ENCODE measurements around the gene SLC25A42. TPM values are rescaled to one million over a fixed set of nuclear protein-coding genes. Genes with fewer than 3 reads are reported as not detected.

SLC25A42 gene
- total and polyA plus RNA-seq, 3 donors from 2014 or later, result 14.0 to 14.7 (median 14.3) TPM

DNA sequence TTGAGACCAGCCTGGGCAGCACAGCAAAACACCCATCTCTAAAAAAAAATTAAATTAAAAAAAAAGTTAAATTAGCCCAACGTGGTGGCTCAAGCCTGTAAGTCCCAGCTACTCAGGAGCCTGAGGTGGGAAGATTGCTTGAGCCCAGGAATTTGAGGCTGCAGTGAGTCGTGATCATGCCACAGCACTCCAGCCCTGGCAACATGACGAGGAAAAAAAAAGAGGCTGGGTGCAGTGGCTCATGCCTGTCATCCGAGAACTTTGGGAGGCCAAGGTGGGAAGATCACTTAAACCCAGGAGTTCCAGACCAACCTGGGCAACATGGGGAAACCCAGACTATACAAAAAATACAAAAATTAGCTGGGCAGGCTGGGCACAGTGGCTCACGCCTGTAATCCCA, 76.7 kb downstream of the SLC25A42 start:
- intact Hi-C loops (cut with DNase I; ENCODE audit: low total_unique reads), result loop anchor here (10.0 kb wide), 1 partner anchor 76 kb away; the partner anchor contains the start of gene SLC25A42
- peaks cover 8% of the 10 kb centered on the region for H3K4me1 ChIP-seq
- DNase-seq, result no peak
- no peaks in the 10 kb centered on the region for H3K9me3 ChIP-seq
- WGBS, 2 donors, result 71 to 73% methylated on average over 5 of the region's 5 CpGs
- H3K36me3 ChIP-seq (ENCODE audit: low read depth, missing control alignments), result no peaks in the 10 kb centered on the region
- H3K27ac ChIP-seq, result no peak overlapping the region
- no peaks in the 10 kb centered on the region for H3K27me3 ChIP-seq
- no peak for TF ChIP-seq POLR2A (IDR thresholded peaks at IDR 0.05)
- no peak for TF ChIP-seq CTCF (IDR thresholded peaks at IDR 0.05)
- no peak overlapping the region for H3K4me3 ChIP-seq

DNA sequence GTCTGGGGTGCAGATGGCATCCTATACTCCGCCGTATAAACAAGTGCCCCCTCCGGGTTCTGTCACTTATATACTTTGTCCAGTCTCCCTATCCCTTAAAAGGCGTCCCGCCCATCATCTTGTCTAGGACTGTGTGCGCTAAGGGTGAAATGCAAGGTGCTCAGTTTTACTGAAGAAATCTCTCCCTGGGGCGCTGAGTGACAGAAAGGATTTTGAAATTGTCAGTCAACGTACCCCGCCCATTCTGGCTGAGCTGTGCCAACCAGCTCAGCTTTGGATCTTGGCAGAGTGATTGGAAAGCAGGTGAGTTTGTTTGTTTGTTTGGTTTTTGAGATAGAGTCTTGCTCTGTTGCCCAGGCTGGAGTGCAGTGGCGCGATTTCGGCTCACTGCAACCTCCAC, 78.6 kb downstream of the SLC25A42 start:
- Histone ChIP-seq H3K4me1 (peaks cover 6% of the 10 kb centered on the region), H3K36me3 (ENCODE audit: low read depth, missing control alignments) (no peaks in the 10 kb centered on the region), H3K9me3 (no peaks in the 10 kb centered on the region), H3K27me3 (no peaks in the 10 kb centered on the region), H3K4me3 (no peak overlapping the region), H3K27ac (no peak overlapping the region)
- WGBS, 2 donors, result 93 to 95% methylated on average over 12 of the region's 12 CpGs
- intact Hi-C loops (cut with DNase I; ENCODE audit: low total_unique reads), result loop anchor here (10.0 kb wide), 1 partner anchor 78 kb away; the partner anchor contains the start of gene SLC25A42
- TF ChIP-seq CTCF (IDR thresholded peaks at IDR 0.05), result no peak
- no peak for DNase-seq

DNA sequence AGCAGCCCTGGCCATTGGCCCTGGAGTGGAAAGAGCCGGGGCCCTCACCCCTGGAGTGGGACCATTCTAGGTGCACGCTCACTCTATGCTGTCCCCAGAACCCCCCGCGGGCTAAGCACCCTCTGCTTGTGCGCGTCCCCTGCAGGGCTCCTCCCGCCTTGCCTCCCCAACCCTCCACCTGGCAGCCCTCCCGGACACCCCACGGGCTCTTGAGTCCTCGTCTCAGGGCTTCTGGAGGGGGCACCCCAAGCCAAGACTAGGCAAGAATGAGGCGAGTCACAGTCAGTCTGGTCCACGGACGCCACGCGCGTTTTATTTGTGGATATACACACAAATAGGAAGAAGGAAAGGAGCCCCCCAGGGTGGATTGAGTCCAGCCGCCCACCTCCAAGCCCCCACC, 81.5 kb downstream of the SLC25A42 start:
- 68 to 75% methylated on average over 17 of the region's 17 CpGs for WGBS, 2 donors
- Histone ChIP-seq H3K9me3 (no peaks in the 10 kb centered on the region), H3K4me3 (peak overlapping the region in 1 of 2 donors; percentile 41), H3K27me3 (no peaks in the 10 kb centered on the region), H3K4me1 (no peaks in the 10 kb centered on the region), H3K27ac (no peak overlapping the region), H3K36me3 (ENCODE audit: low read depth, missing control alignments) (no peaks in the 10 kb centered on the region)
- no peak for DNase-seq
- TF ChIP-seq POLR2A (IDR thresholded peaks at IDR 0.05) (no peak), CTCF (IDR thresholded peaks at IDR 0.05) (no peak)
- intact Hi-C loops (cut with DNase I; ENCODE audit: low total_unique reads), result loop anchor here (10.0 kb wide), 1 partner anchor 80 kb away; the partner anchor contains the start of gene SLC25A42

DNA sequence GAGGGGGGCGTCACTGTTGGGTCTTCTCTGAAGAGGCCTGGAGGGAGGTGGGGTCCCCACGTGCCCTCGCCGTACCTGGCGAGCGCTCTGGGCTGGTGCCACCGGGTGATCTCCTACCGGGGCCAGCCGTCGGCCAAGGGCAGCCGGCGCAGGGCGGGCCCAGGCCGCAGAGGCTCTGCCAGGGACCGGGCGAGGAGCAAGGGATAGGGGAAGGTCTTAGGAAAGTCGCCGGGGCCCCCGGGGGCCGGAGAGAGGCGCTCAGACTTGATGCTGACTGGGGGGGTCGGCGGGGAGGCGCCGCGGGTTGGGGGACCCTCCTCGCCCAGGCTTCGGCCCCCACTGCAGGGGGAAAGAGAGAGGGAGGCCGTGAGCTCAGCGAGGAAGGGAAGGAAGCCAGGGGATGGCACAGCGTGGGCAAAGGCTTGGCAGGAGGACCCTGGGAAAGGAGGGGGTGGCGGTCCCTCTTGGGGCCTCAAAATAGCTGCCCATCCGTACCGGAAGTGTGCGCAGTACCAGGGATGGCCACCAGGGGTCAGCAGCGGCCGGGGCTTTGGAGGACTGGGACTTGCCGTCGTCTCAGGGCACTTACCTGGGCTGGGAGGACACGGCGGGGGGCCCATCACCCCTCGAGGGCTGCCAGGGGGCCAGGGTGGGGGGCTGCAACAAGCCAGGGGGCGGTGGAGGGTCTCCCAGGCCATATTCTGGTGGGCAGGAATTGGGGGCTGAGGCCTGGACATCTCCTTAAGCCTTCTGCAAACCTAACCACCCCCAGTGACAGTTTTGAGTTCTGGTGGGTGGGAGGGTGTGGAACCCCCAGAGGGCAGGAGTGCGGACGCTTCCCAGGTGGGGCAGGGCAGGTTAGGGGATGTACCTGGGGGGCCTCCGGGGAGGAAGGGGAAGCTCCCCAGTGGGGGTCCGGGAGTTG, 82.2 kb downstream of the SLC25A42 start:
- no peaks in the 10 kb centered on the region for H3K9me3 ChIP-seq
- H3K36me3 ChIP-seq (ENCODE audit: low read depth, missing control alignments), result no peaks in the 10 kb centered on the region
- H3K4me1 ChIP-seq, result no peaks in the 10 kb centered on the region
- 34 to 52% methylated on average over 5 to 47 of the region's 47 CpGs for WGBS, 2 donors
- DNase-seq, result peak; percentile 82
- no peak for TF ChIP-seq POLR2A (IDR thresholded peaks at IDR 0.05)
- peak; percentile 90 to 100 (median 96) for TF ChIP-seq CTCF (IDR thresholded peaks at IDR 0.05)
- peak overlapping the region; percentile 12 to 41 for H3K4me3 ChIP-seq
- intact Hi-C loops (cut with DNase I; ENCODE audit: low total_unique reads), result loop anchor here (10.0 kb wide), 1 partner anchor 81 kb away; the partner anchor contains the start of gene SLC25A42
- H3K27me3 ChIP-seq, result no peaks in the 10 kb centered on the region
- H3K27ac ChIP-seq, result no peak overlapping the region
